HepG2 (cell line): Measurements from ENCODE around the gene HIGD1C. TPM values are rescaled to one million over a fixed set of nuclear protein-coding genes. Genes with fewer than 3 reads are reported as not detected.

Experiments used
- ARID4A ChIP-seq: sonication (generic); formaldehyde crosslinking; IDR thresholded peaks from 2 replicates; pipeline ENCODE4 v1.5.0; 2020; ENCODE audit warnings: mild to moderate bottlenecking, missing genetic modification reagents, borderline replicate concordance
- EHMT2 ChIP-seq: fragments of 200-600 bp; sonication (generic); IDR thresholded peaks from 2 replicates; pipeline ENCODE4 v1.7.0; 2017; ENCODE audit warnings: antibody characterized with exemption, low read depth, low read length, borderline replicate concordance
- GZF1 ChIP-seq: sonication (generic); formaldehyde crosslinking; IDR thresholded peaks from 2 replicates; pipeline ENCODE4 v1.5.1; 2020; ENCODE audit warnings: mild to moderate bottlenecking, missing genetic modification reagents
- IRF1 ChIP-seq: sonication (generic); formaldehyde crosslinking; IDR thresholded peaks from 2 replicates; pipeline ENCODE4 v1.4.0; 2020; ENCODE audit warnings: low read depth, mild to moderate bottlenecking, missing genetic modification reagents
- IRF2 ChIP-seq: IDR thresholded peaks from 2 replicates; pipeline ENCODE4 v1.6.1; 2018; ENCODE audit warnings: missing genetic modification reagents, missing compliant biosample characterization
- KLF11 ChIP-seq: IDR thresholded peaks from 2 replicates; pipeline ENCODE4 v1.6.1; 2016; ENCODE audit warnings: missing compliant biosample characterization
- NR2F6 ChIP-seq, 2 experiments: IDR thresholded peaks; 2 replicates each; pipeline ENCODE4 v1.6.1; 2016; ENCODE audit warnings: antibody characterized with exemption in 1 of 2, mild to moderate bottlenecking in 1 of 2
- ZBTB38 ChIP-seq: sonication (generic); formaldehyde crosslinking; IDR thresholded peaks from 2 replicates; pipeline ENCODE4 v1.5.1; 2020; ENCODE audit warnings: mild to moderate bottlenecking, missing genetic modification reagents
- ZNF326 ChIP-seq: sonication (generic); formaldehyde crosslinking; IDR thresholded peaks from 2 replicates; pipeline ENCODE4 v1.4.0; 2020; ENCODE audit warnings: missing genetic modification reagents, borderline replicate concordance
- ZNF367 ChIP-seq: sonication (generic); formaldehyde crosslinking; IDR thresholded peaks from 2 replicates; pipeline ENCODE4 v1.4.0; 2020; ENCODE audit warnings: missing genetic modification reagents, borderline replicate concordance
- ZNF614 ChIP-seq: IDR thresholded peaks from 2 replicates; pipeline ENCODE4 v1.6.1; 2018; ENCODE audit warnings: missing biosample characterization, missing genetic modification reagents, inconsistent platforms, borderline replicate concordance
- ZNF839 ChIP-seq: sonication (generic); formaldehyde crosslinking; IDR thresholded peaks from 2 replicates; pipeline ENCODE4 v1.4.0; 2020; ENCODE audit warnings: missing genetic modification reagents, mild to moderate bottlenecking, borderline replicate concordance
- polyA plus RNA-seq, 8 experiments: library from polyadenylated mRNA; depleted of rRNA in 3 of 8; stranded (reverse) in 7 of 8; unstranded in 1 of 8; fragments of >200 nt; fragmentation: Illumina TruSeq in 4 of 8; extraction: Trizol in 4 of 8; gene quantifications; 2 replicates each; pipeline versions ENCODE4 v1.2.1 to v1.2.3, GENCODE V29; 2011 to 2016; ENCODE audit warnings: low read depth in 4 of 8, missing spikeins in 1 of 8, mixed read lengths in 1 of 8; ENCODE audit not compliant: insufficient read depth in 1 of 8
- total RNA-seq, 5 experiments: library from RNA; depleted of rRNA; stranded (reverse); fragments of >200 nt; fragmentation: Illumina TruSeq; extraction: Trizol; gene quantifications; 2 replicates each; pipeline ENCODE4 v1.2.3, GENCODE V29; 2016; ENCODE audit warnings: low read depth in 1 of 5
- TF ChIP-seq, protein P1 (sequence below): sonication (generic); formaldehyde crosslinking; IDR thresholded peaks from 2 replicates; pipeline ENCODE4 v1.4.0; 2020; ENCODE audit warnings: missing genetic modification reagents
- TF ChIP-seq, protein P2 (sequence below): sonication (generic); formaldehyde crosslinking; IDR thresholded peaks from 2 replicates; pipeline ENCODE4 v1.5.1; 2020; ENCODE audit warnings: missing genetic modification reagents, mild to moderate bottlenecking, borderline replicate concordance
- TF ChIP-seq, protein P3 (sequence below): sonication (generic); formaldehyde crosslinking; conservative IDR thresholded peaks from 2 replicates; pipeline ENCODE4 v1.4.0; 2020; ENCODE audit warnings: missing genetic modification reagents

The HIGD1C gene
- total and polyA plus RNA-seq, 2 of the 13 experiments (the other 11 are each of a cell fraction or from before 2014, with no cell fraction given): not detected

DNA sequence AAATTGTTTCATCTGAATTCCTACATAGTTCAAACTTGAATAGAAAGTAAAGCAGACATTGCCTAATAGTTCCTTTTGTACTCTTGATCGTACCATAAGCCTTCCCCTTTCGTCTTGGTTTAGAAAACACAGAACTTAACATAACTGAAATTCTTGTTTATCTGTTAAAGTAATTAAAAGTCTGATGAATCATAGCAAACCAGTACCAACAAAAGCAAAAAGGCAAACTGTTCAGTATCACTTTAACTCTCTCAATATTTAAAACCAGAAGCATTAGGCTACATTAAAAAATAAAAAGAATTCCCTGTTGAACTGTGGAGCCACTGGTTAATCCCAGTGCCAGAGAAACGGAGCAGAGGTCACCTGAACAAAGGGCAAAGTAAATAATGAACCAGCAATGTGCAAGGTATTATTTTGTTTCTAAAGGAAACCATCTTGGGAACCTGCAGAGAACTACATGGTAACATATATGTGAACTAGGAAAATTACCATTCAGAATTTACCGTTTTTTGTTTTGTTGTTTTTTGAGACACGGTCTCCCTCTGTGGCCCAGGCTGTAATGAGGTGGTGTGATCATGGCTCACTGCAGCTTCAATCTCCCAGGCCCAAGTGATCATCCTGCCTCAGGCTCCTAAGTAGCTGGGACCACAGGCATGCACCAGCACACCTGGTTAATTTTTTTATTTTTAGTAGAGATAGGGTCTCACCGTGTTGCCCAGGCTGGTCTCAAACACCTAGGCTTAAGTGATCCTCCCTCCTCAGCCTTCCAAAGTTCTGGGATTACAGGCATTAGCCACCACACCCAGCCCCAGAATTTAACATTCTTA is 17.1 kb upstream of the HIGD1C start (continued):
- TF ChIP-seq ARID4A (CRISPR knock-in tag) (no peak), ZBTB38 (no peak), IRF1 (no peak), IRF2 (CRISPR knock-in tag) (no peak; the same call in 1 of the 2 replicates), ZNF614 (CRISPR knock-in tag) (no peak), ZNF839 (no peak), KLF11 (CRISPR knock-in tag) (no peak), NR2F6 (IDR thresholded peaks at IDR 0.05) (peak; percentile 90), NR2F6 (CRISPR knock-in tag; IDR thresholded peaks at IDR 0.05) (peak; percentile 79), EHMT2 (no peak), ZNF367 (CRISPR knock-in tag) (no peak), ZNF326 (CRISPR knock-in tag) (no peak), GZF1 (CRISPR knock-in tag) (no peak)
- TF ChIP-seq, protein P1, sequence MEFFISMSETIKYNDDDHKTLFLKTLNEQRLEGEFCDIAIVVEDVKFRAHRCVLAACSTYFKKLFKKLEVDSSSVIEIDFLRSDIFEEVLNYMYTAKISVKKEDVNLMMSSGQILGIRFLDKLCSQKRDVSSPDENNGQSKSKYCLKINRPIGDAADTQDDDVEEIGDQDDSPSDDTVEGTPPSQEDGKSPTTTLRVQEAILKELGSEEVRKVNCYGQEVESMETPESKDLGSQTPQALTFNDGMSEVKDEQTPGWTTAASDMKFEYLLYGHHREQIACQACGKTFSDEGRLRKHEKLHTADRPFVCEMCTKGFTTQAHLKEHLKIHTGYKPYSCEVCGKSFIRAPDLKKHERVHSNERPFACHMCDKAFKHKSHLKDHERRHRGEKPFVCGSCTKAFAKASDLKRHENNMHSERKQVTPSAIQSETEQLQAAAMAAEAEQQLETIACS (CRISPR knock-in tag): no peak
- TF ChIP-seq, protein P2, sequence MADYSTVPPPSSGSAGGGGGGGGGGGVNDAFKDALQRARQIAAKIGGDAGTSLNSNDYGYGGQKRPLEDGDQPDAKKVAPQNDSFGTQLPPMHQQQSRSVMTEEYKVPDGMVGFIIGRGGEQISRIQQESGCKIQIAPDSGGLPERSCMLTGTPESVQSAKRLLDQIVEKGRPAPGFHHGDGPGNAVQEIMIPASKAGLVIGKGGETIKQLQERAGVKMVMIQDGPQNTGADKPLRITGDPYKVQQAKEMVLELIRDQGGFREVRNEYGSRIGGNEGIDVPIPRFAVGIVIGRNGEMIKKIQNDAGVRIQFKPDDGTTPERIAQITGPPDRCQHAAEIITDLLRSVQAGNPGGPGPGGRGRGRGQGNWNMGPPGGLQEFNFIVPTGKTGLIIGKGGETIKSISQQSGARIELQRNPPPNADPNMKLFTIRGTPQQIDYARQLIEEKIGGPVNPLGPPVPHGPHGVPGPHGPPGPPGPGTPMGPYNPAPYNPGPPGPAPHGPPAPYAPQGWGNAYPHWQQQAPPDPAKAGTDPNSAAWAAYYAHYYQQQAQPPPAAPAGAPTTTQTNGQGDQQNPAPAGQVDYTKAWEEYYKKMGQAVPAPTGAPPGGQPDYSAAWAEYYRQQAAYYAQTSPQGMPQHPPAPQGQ (CRISPR knock-in tag): no peak
- TF ChIP-seq, protein P3, sequence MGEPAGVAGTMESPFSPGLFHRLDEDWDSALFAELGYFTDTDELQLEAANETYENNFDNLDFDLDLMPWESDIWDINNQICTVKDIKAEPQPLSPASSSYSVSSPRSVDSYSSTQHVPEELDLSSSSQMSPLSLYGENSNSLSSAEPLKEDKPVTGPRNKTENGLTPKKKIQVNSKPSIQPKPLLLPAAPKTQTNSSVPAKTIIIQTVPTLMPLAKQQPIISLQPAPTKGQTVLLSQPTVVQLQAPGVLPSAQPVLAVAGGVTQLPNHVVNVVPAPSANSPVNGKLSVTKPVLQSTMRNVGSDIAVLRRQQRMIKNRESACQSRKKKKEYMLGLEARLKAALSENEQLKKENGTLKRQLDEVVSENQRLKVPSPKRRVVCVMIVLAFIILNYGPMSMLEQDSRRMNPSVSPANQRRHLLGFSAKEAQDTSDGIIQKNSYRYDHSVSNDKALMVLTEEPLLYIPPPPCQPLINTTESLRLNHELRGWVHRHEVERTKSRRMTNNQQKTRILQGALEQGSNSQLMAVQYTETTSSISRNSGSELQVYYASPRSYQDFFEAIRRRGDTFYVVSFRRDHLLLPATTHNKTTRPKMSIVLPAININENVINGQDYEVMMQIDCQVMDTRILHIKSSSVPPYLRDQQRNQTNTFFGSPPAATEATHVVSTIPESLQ: no peak
